RWPE2 (cell line): ENCODE results near the gene SAE1.

Experiments used
- ATAC-seq: fragments of 200-7000 bp; cut with Tn5 transposase; 3 replicates; pipeline ENCODE4 v1.9.1; 2021; ENCODE audit warnings: low read depth
- DNase-seq: peaks from one replicate; pipeline ENCODE4 v3.0.0-alpha.2; 2020; ENCODE audit warnings: low spot score
- H3K27ac ChIP-seq: fragments of 450-650 bp; 2 replicates; pipeline ENCODE4 v1.5.1; 2017; ENCODE audit warnings: mild to moderate bottlenecking; ENCODE audit not compliant: poor library complexity, severe bottlenecking
- H3K27me3 ChIP-seq: fragments of 250-450 bp; sonication (Bioruptor Pico); 2 replicates; pipeline ENCODE4 v1.5.1; 2021; ENCODE audit warnings: mild to moderate bottlenecking, moderate library complexity; ENCODE audit not compliant: insufficient read depth, poor library complexity, severe bottlenecking
- H3K36me3 ChIP-seq: fragments of 250-450 bp; sonication (Bioruptor Pico); 2 replicates; pipeline ENCODE4 v1.5.1; 2020; ENCODE audit warnings: low read depth, mild to moderate bottlenecking, moderate library complexity
- H3K4me1 ChIP-seq: fragments of 250-450 bp; sonication (Bioruptor Pico); 2 replicates; pipeline ENCODE4 v1.5.1; 2021; ENCODE audit warnings: mild to moderate bottlenecking, moderate library complexity; ENCODE audit not compliant: insufficient read depth, poor library complexity, severe bottlenecking
- H3K4me3 ChIP-seq: fragments of 250-450 bp; sonication (Bioruptor Pico); 2 replicates; pipeline ENCODE4 v1.5.1; 2021; ENCODE audit warnings: mild to moderate bottlenecking, moderate library complexity; ENCODE audit not compliant: severe bottlenecking
- H3K9me3 ChIP-seq: fragments of 250-450 bp; sonication (Bioruptor Pico); 2 replicates; pipeline ENCODE4 v1.5.1; 2021; ENCODE audit warnings: mild to moderate bottlenecking, moderate library complexity; ENCODE audit not compliant: severe bottlenecking
- TF ChIP-seq, protein P1 (sequence below): fragments of 450-650 bp; IDR thresholded peaks from one replicate; pipeline ENCODE4 v1.5.1; 2017; ENCODE audit warnings: mild to moderate bottlenecking, moderate library complexity; ENCODE audit not compliant: poor library complexity, severe bottlenecking

SAE1 gene

GRCh38 chr19:47203254-47203653 lies 72.6 kb downstream of the SAE1 start:
- no peak for ATAC-seq
- no peaks in the 10 kb centered on the region for H3K27me3 ChIP-seq
- peaks cover 71% of the 10 kb centered on the region for H3K36me3 ChIP-seq
- no peaks in the 10 kb centered on the region for H3K9me3 ChIP-seq
- no peaks in the 10 kb centered on the region for H3K4me1 ChIP-seq
- TF ChIP-seq, protein P1, sequence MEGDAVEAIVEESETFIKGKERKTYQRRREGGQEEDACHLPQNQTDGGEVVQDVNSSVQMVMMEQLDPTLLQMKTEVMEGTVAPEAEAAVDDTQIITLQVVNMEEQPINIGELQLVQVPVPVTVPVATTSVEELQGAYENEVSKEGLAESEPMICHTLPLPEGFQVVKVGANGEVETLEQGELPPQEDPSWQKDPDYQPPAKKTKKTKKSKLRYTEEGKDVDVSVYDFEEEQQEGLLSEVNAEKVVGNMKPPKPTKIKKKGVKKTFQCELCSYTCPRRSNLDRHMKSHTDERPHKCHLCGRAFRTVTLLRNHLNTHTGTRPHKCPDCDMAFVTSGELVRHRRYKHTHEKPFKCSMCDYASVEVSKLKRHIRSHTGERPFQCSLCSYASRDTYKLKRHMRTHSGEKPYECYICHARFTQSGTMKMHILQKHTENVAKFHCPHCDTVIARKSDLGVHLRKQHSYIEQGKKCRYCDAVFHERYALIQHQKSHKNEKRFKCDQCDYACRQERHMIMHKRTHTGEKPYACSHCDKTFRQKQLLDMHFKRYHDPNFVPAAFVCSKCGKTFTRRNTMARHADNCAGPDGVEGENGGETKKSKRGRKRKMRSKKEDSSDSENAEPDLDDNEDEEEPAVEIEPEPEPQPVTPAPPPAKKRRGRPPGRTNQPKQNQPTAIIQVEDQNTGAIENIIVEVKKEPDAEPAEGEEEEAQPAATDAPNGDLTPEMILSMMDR, result no peak
- H3K27ac ChIP-seq, result no peak overlapping the region
- no peak for DNase-seq
- H3K4me3 ChIP-seq, result no peak overlapping the region

- Histone ChIP-seq H3K9me3 (no peaks in the 10 kb centered on the region), H3K36me3 (peaks cover 55% of the 10 kb centered on the region), H3K27ac (peak overlapping the region; percentile 36), H3K4me1 (no peaks in the 10 kb centered on the region), H3K4me3 (no peak overlapping the region), H3K27me3 (no peaks in the 10 kb centered on the region)
- ATAC-seq (no peak), DNase-seq (no peak)
- TF ChIP-seq, protein P1, result no peak
Observed at GRCh38 chr19:47209319-47210179, 78.9 kb downstream of the SAE1 start.

GRCh38 chr19:47210180-47210490 lies 79.5 kb downstream of the SAE1 start:
- ATAC-seq (no peak), DNase-seq (no peak)
- no peaks in the 10 kb centered on the region for H3K27me3 ChIP-seq
- H3K4me3 ChIP-seq, result no peak overlapping the region
- TF ChIP-seq, protein P1, result no peak
- H3K4me1 ChIP-seq, result no peaks in the 10 kb centered on the region
- H3K9me3 ChIP-seq, result no peaks in the 10 kb centered on the region
- H3K27ac ChIP-seq, result peak overlapping the region; percentile 36
- H3K36me3 ChIP-seq, result peaks cover 50% of the 10 kb centered on the region

GRCh38 chr19:47210689-47211316 lies 80.2 kb downstream of the SAE1 start:
- DNase-seq, result no peak
- Histone ChIP-seq H3K36me3 (peaks cover 48% of the 10 kb centered on the region), H3K9me3 (no peaks in the 10 kb centered on the region), H3K4me1 (no peaks in the 10 kb centered on the region), H3K27ac (peak overlapping the region; percentile 36), H3K4me3 (no peak overlapping the region), H3K27me3 (no peaks in the 10 kb centered on the region)
- ATAC-seq, result peak; percentile 40; the same call in 2 of the 3 replicates
- TF ChIP-seq, protein P1, result peak; percentile 86

DNA sequence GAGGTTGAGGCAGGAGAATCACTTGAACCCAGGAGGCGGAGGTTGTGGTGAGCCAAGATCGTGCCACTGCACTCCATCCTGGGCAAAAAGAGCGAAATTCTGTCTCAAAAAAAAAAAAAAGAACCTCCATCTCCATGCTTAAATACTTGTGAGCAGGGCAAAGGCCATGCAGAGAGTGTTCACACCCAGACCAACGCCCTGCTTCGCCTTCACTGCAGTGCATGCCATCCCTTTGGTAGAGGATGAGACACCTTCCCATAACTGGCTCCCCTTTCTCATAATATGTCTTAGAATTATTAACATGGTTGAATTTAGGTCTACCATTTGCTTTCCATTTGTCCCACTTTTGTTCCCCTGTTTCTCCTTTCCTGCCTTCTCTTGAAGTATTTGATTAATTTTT lies 84.9 kb downstream of the SAE1 start:
- Histone ChIP-seq H3K4me3 (no peak overlapping the region), H3K27ac (no peak overlapping the region), H3K36me3 (peaks cover 9% of the 10 kb centered on the region), H3K4me1 (no peaks in the 10 kb centered on the region), H3K27me3 (no peaks in the 10 kb centered on the region), H3K9me3 (no peaks in the 10 kb centered on the region)
- DNase-seq (no peak), ATAC-seq (no peak)
- TF ChIP-seq, protein P1, result no peak
